ENCODE results near the gene PROSER3. TPM values are rescaled to one million over a fixed set of nuclear protein-coding genes. Genes with fewer than 3 reads are reported as not detected.
A peak's percentile ranks its signal among the peaks of the same experiment; 100 is the strongest.

The PROSER3 gene
- total and polyA plus RNA-seq, 9 of the 15 experiments (the other 6 are each of a cell fraction or from before 2014, with no cell fraction given), result 1.0 to 39.5 (median 5.1) TPM

- 16% methylated on average over 9 of the region's 9 CpGs for WGBS (ENCODE audit: insufficient coverage, low coverage, missing lambda C conversion rate)
- H3K9me1 ChIP-seq (ENCODE audit: control insufficient read depth, insufficient read depth, low read length), result peaks cover 3% of the 10 kb centered on the region
- intact Hi-C loops (cut with micrococcal nuclease), result no loop called here
- FAIRE-seq (peak; percentile 23), DNase-seq (ENCODE audit: extremely low read depth in 1 of 4, low spot score in 3 of 4) (no peak), ATAC-seq (no peak)
- H3K9ac ChIP-seq (ENCODE audit: insufficient read depth in 1 of 2, low read depth in 2 of 2, low read length in 2 of 2), result no peak overlapping the region
- POLR2A ChIA-PET, result interaction anchor here (0.6 to 1.4 kb wide), 4 partner anchors 13 to 71 kb away, joined by 3 to 9 read pairs (median 4); partner anchors contain the start of gene HSPB6
- no peaks in the 10 kb centered on the region for H3K27me3 ChIP-seq (ENCODE audit: control insufficient read depth in 2 of 2, insufficient read depth in 2 of 2, low read length in 2 of 2)
- no peaks in the 10 kb centered on the region for H3K9me3 ChIP-seq (replicated peaks; ENCODE audit: control insufficient read depth, insufficient read depth, low read depth, low read length)
- no peak overlapping the region for H2AFZ ChIP-seq (ENCODE audit: low read depth, low read length)
- no peaks in the 10 kb centered on the region; the same call in 1 of the 2 replicates for H4K20me1 ChIP-seq (replicated peaks; ENCODE audit: control insufficient read depth, insufficient read depth, low read length)
- TF ChIP-seq CBX5 (IDR thresholded peaks at IDR 0.05; ENCODE audit: borderline replicate concordance, low read depth), result no peak
- no peak for TF ChIP-seq GABPA (tag; conservative IDR thresholded peaks at IDR 0.05; ENCODE audit: low read depth)
- no peak for TF ChIP-seq EP300 (IDR thresholded peaks at IDR 0.05; ENCODE audit: low read length)
- TF ChIP-seq HDAC2 (IDR thresholded peaks at IDR 0.05), result peak; percentile 59; the same call in 1 of the 2 replicates
- peak; percentile 89 to 93 for TF ChIP-seq KDM1A (IDR thresholded peaks at IDR 0.05)
- TF ChIP-seq CEBPZ (IDR thresholded peaks at IDR 0.05; ENCODE audit: borderline replicate concordance, low read depth, low read length), result no peak
- no peak for TF ChIP-seq AFF1 (IDR thresholded peaks at IDR 0.05; ENCODE audit: low read depth in 1 of 2, partially characterized antibody in 2 of 2)
- peak; percentile 81; the same call in 1 of the 2 replicates for TF ChIP-seq PHF21A (IDR thresholded peaks at IDR 0.05; ENCODE audit: borderline replicate concordance, low read depth)
- TF ChIP-seq MBD2 (IDR thresholded peaks at IDR 0.05; ENCODE audit: borderline replicate concordance, low read depth), result no peak
- no peak for TF ChIP-seq CBFA2T3 (IDR thresholded peaks at IDR 0.05)
- TF ChIP-seq RCOR1 (IDR thresholded peaks at IDR 0.05; ENCODE audit: borderline replicate concordance in 1 of 2, low read depth in 2 of 2, low read length in 2 of 2), result peak in 1 of 2 experiments; percentile 42; a peak in 1 of 4 replicates
- CTCF ChIA-PET (ENCODE audit: low intra/inter-chr PET ratio), result interaction anchor here (0.6 kb wide), 1 partner anchor 13 kb away, joined by 3 read pairs; no protein-coding TSS in a partner anchor
- H3K36me3 ChIP-seq (ENCODE audit: control insufficient read depth, insufficient read depth, low read length), result peaks cover 12% of the 10 kb centered on the region; the same call in 2 of the 3 replicates
- H3K27ac ChIP-seq (ENCODE audit: extremely low read depth, low read depth, low read length), result no peak overlapping the region
- H3K79me2 ChIP-seq (ENCODE audit: control insufficient read depth, insufficient read depth, low read length), result peaks cover 5% of the 10 kb centered on the region; the same call in 1 of the 3 replicates
- no peak overlapping the region for H3K4me2 ChIP-seq (ENCODE audit: insufficient read depth, low read length)
- no TSS peak for BruUV-seq (replicated peaks)
- H3K4me3 ChIP-seq, result no peak overlapping the region
- in situ Hi-C loops (cut with MboI), result no loop called here
- H3K4me1 ChIP-seq (replicated peaks in 1 of 2; ENCODE audit: control insufficient read depth in 2 of 2, insufficient read depth in 2 of 2, low read length in 2 of 2), result peaks cover 10 to 25% of the 10 kb centered on the region in 2 experiments
These were observed 15.2 kb downstream of the PROSER3 start for GRCh38 chr19:35773020-35773806.

Measured in K562 (cell line).